ENCODE results near the gene ZNF44. TPM values are rescaled to one million over a fixed set of nuclear protein-coding genes. Genes with fewer than 3 reads are reported as not detected.

Gene ZNF44
- total and polyA plus RNA-seq, 2 of the 13 experiments (the other 11 are each of a cell fraction or from before 2014, with no cell fraction given): 6.9 to 15.7 TPM

DNA sequence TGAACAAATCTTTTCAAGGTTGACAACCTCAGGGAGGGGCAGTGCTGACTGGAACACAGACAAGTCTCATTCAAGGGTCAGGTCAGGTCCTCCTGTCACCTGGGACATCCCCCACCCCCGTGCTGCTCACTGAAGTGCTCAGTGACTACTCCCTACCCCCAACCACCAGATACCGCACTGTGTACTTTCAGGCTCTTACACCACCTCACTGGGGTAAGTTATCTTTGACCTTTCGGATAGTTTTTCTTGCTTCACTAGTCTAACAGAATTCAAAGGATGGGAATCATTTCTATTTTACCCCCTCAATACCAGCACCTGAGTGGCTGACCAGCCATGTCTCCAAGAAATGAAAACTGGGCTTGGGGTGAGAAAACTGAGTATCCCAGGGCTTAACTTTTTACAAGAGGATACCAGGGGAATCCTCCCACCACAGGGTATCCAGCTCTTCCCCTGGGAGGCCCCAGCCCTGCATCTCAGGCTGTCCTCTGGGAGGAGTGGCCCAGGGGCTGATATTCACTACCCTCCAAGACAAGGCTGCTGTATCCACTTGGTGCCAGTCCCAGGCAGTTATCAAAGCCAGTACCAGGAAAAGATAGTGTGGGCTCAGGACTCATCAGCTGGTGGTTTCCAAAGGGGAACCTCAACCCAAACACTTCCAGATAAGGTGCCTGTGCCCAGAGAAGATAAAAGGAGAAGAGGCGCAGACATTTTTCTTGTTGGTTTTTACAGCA lies 36.7 kb upstream of the ZNF44 start (continued):
- TF ChIP-seq MZF1 (CRISPR knock-in tag; IDR thresholded peaks at IDR 0.05; ENCODE audit: borderline replicate concordance): no peak
- TF ChIP-seq GATAD2A (CRISPR knock-in tag; IDR thresholded peaks at IDR 0.05): peak; percentile 89
- no peak for TF ChIP-seq XBP1 (CRISPR knock-in tag; IDR thresholded peaks at IDR 0.05)
- no peak for TF ChIP-seq ZNF30 (CRISPR knock-in tag; IDR thresholded peaks at IDR 0.05)
- TF ChIP-seq NFIB (CRISPR knock-in tag; IDR thresholded peaks at IDR 0.05; ENCODE audit: borderline replicate concordance): no peak
- peak; percentile 86 for TF ChIP-seq CBFB (CRISPR knock-in tag; IDR thresholded peaks at IDR 0.05)
- no peak for TF ChIP-seq FLYWCH1 (CRISPR knock-in tag; IDR thresholded peaks at IDR 0.05)
- TF ChIP-seq ZFP41 (CRISPR knock-in tag; IDR thresholded peaks at IDR 0.05; ENCODE audit: borderline replicate concordance): no peak
- no peak for TF ChIP-seq ISX (CRISPR knock-in tag; conservative IDR thresholded peaks at IDR 0.05)
- TF ChIP-seq ELF3 (CRISPR knock-in tag; IDR thresholded peaks at IDR 0.05): 0 out of 2 replicates have a peak, but pooled peaks have one; percentile 18
- no peak for TF ChIP-seq ZNF879 (CRISPR knock-in tag; IDR thresholded peaks at IDR 0.05)
- no peak for TF ChIP-seq ZNF430 (CRISPR knock-in tag; IDR thresholded peaks at IDR 0.05)
- TF ChIP-seq DMAP1 (CRISPR knock-in tag; IDR thresholded peaks at IDR 0.05): peak; percentile 52; the same call in 1 of the 2 replicates
- TF ChIP-seq ZNF17 (CRISPR knock-in tag; IDR thresholded peaks at IDR 0.05): no peak
- no peak for TF ChIP-seq ZNF569 (CRISPR knock-in tag; IDR thresholded peaks at IDR 0.05; ENCODE audit: borderline replicate concordance)
- no peak for TF ChIP-seq HOXD1 (CRISPR knock-in tag; IDR thresholded peaks at IDR 0.05)
- no peak for TF ChIP-seq TOPORS (CRISPR knock-in tag; IDR thresholded peaks at IDR 0.05)
- TF ChIP-seq TEAD2 (CRISPR knock-in tag; IDR thresholded peaks at IDR 0.05): no peak
- TF ChIP-seq PITX1 (CRISPR knock-in tag; IDR thresholded peaks at IDR 0.05): peak; percentile 71
- no peak for TF ChIP-seq ZNF446 (CRISPR knock-in tag; IDR thresholded peaks at IDR 0.05)
- no peak for TF ChIP-seq ZNF646 (CRISPR knock-in tag; IDR thresholded peaks at IDR 0.05)
- no peak for TF ChIP-seq BRD4 (CRISPR knock-in tag; IDR thresholded peaks at IDR 0.05)
- TF ChIP-seq FOXO4 (CRISPR knock-in tag; conservative IDR thresholded peaks at IDR 0.05): no peak
- TF ChIP-seq SRF (IDR thresholded peaks at IDR 0.05; ENCODE audit: low read depth, low read length): no peak
- TF ChIP-seq CHD4 (IDR thresholded peaks at IDR 0.05; ENCODE audit: borderline replicate concordance, low read length): no peak; the same call in 1 of the 2 replicates
- no peak for TF ChIP-seq ZNF549 (CRISPR knock-in tag; IDR thresholded peaks at IDR 0.05)
- TF ChIP-seq ZNF792 (CRISPR knock-in tag; IDR thresholded peaks at IDR 0.05): peak; percentile 60; the same call in 1 of the 2 replicates

All from HepG2 (cell line).